ENCODE results near the gene ACD.

The ACD gene

DNA sequence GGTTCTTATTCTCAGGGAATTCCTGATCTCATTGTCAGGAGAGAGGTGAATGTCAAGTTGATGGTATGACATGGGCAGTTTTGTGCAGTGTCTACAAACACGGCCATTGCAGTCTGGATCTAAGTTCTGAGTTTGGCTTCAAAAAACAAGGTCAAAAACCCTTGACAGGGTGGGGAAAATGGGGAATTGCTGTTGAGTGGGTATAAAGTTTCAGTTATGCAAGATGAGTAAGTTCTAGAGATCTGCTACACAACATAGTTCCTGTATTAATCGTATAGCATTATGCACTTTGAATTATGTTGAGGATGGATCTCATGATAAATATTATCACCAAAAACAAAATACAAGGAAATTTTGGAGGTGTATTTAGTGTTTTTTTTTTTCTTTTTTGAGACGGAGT lies 51.7 kb downstream of the ACD start:
- Histone ChIP-seq H3K9me3 (ENCODE audit: insufficient read depth, low read length) (no peaks in the 10 kb centered on the region), H4K20me1 (ENCODE audit: insufficient read depth, low read length) (peaks cover 14% of the 10 kb centered on the region), H3K27ac (ENCODE audit: low read length) (peak overlapping the region; percentile 55), H3K4me1 (ENCODE audit: low read length) (peaks cover 15% of the 10 kb centered on the region), H2AFZ (ENCODE audit: low read depth, low read length) (no peak overlapping the region), H3K4me2 (ENCODE audit: low read length) (peak overlapping the region; percentile 64), H3K79me2 (ENCODE audit: low read length) (peaks cover 59% of the 10 kb centered on the region), H3K9ac (ENCODE audit: low read length) (no peak overlapping the region), H3K36me3 (replicated peaks; ENCODE audit: low read depth, low read length) (peaks cover 23% of the 10 kb centered on the region), H3K4me3 (ENCODE audit: low read length) (peak overlapping the region; percentile 37), H3K27me3 (ENCODE audit: low read depth, low read length) (no peaks in the 10 kb centered on the region)
- no peak for TF ChIP-seq EZH2phosphoT487 (IDR thresholded peaks at IDR 0.05; ENCODE audit: low read depth)
- TF ChIP-seq CTCF (IDR thresholded peaks at IDR 0.05; ENCODE audit: low read depth, low read length), result no peak
